A549 treated with ZK216348 at 1 μM for 4 hours (cell line): ENCODE results near the gene GPR27. TPM values are rescaled to one million over a fixed set of nuclear protein-coding genes. Genes with fewer than 3 reads are reported as not detected.

ENCODE experiments used
- total RNA-seq: library from RNA; stranded (reverse); fragments of 200-300 nt; extraction: Qiagen RNA extraction; gene quantifications from 5 replicates; pipeline ENCODE4 v1.2.3, GENCODE V29; 2022; ENCODE audit warnings: low read depth

Gene GPR27
- total RNA-seq: 2.5 to 4.1 TPM (median 3.1 TPM) in 5 replicates

GRCh38 chr3:71753701-71754609, at the start of gene GPR27:
TSS of gene GPR27 (plus strand) at chr3:71753855. CDS start at chr3:71754050, 195 bp downstream.

DNA sequence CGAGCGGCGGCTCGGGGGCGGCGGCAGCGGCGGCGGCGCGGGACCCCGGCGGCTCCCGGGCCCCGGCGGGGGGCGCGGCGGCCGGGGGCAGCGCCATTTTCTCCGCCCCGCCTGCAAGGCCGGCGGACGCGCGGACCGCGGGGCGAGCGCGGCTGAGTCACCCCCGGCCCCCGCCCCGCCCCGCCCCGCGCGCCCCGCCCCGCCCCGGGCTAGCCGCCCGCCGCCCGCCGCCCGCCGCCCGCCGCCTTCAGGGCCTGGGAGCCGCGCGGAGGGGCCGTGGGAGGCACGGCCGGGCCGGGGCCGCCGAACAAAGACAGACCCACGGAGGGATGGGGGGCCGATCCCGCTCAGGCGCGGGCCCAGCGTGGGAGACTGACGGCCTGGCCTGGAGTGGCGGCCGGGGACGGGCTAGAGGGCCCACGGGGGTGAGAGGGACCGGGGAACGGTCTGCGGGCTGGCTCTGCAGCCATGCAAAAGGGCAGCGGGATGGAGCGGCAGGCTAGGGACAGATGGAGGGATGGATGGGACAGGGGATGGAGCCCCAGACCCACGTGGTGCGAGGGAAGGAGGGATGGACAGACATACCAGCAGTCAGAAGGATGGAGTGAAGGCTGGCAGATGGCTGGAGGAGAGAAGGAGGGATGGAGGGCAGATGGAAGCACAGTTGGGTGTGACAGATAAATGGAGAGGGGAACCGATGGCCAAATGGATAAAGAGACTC, 28.2 kb upstream of the GPR27 start, which contains the start of gene EIF4E3:
Gene EIF4E3, minus strand, starts transcription at position 132 of the 721 bp plus-strand sequence. Its CDS starts 35 bp downstream, at position 97.

GRCh38 chr3:71784914-71785531, 31.4 kb downstream of the GPR27 start, which contains the start of gene PROK2:
TSS of gene PROK2 (minus strand) at chr3:71785148. CDS start at chr3:71785052, 96 bp downstream.

Other genes starting within 250 kb of the GPR27 start
- gene FOXP1, start 170.1 kb upstream of the GPR27 start, total RNA-seq: 6.3 to 11.2 TPM (median 9.8 TPM) in 5 replicates
- 2.8 to 4.4 TPM (median 3.7 TPM) in 5 replicates for gene EIF4E3, start 28.5 kb upstream of the GPR27 start, total RNA-seq
- gene PROK2, start 31.3 kb downstream of the GPR27 start, total RNA-seq: not detected in 5 replicates